Prostate gland (tissue), 2 donors: Measurements from ENCODE around the gene SLIT1.

Source experiments
- CTCF ChIP-seq, 4 experiments: fragments of 200-600 bp in 2 of 4; fragments of 450-650 bp in 2 of 4; sonication (generic) in 2 of 4; IDR thresholded peaks; 1 replicate in 3 of 4; 2 replicates in 1 of 4; pipeline ENCODE4 v1.5.1; 2016 to 2019; ENCODE audit warnings: antibody characterized with exemption in 4 of 4, mild to moderate bottlenecking in 2 of 4, moderate library complexity in 2 of 4
- POLR2A ChIP-seq: fragments of 450-650 bp; IDR thresholded peaks from one replicate; pipeline ENCODE4 v1.6.1; 2016; ENCODE audit warnings: antibody characterized with exemption, mild to moderate bottlenecking
- POLR2AphosphoS5 ChIP-seq: sonication (generic); formaldehyde crosslinking; IDR thresholded peaks from one replicate; pipeline ENCODE4 v1.6.1; 2017; ENCODE audit warnings: antibody characterized with exemption

- TF ChIP-seq CTCF (IDR thresholded peaks at IDR 0.05) = no peak
- TF ChIP-seq POLR2A = no peak
- no peak for TF ChIP-seq POLR2AphosphoS5
Measured at GRCh38 chr10:97016728-97017473, 168.9 kb downstream of the SLIT1 start.
